Colonic mucosa (tissue), 4 donors: ENCODE results near the gene PPL. TPM values are rescaled to one million over a fixed set of nuclear protein-coding genes. Genes with fewer than 3 reads are reported as not detected.

Experiments used
- DNase-seq: peaks from one replicate; pipeline ENCODE4 v3.0.0-alpha.2; 2020
- H3K27ac ChIP-seq: fragments of 200-600 bp; one replicate; pipeline ENCODE4 v1.8.0; 2021
- H3K27me3 ChIP-seq: fragments of 200-600 bp; one replicate; pipeline ENCODE4 v1.8.0; 2021
- H3K36me3 ChIP-seq: fragments of 200-600 bp; one replicate; pipeline ENCODE4 v1.8.0; 2021
- H3K4me1 ChIP-seq: fragments of 200-600 bp; one replicate; pipeline ENCODE4 v1.8.0; 2021; ENCODE audit warnings: mild to moderate bottlenecking
- H3K4me3 ChIP-seq: fragments of 200-600 bp; one replicate; pipeline ENCODE4 v1.8.0; 2021
- H3K9ac ChIP-seq, 2 donors: one replicate each; pipeline ENCODE4 v1.7.0; 2013; ENCODE audit warnings: control low read depth in 2 of 2, low read depth in 2 of 2, low read length in 2 of 2
- H3K9me3 ChIP-seq: fragments of 200-600 bp; one replicate; pipeline ENCODE4 v1.8.0; 2021
- CTCF ChIP-seq: fragments of 200-600 bp; IDR thresholded peaks from one replicate; pipeline ENCODE4 v1.8.0; 2022; ENCODE audit warnings: antibody characterized with exemption, mild to moderate bottlenecking
- intact Hi-C: fragments of 100-400 bp; cut with DNase I; formaldehyde crosslinking; loops from one replicate; pipeline ENCODE4 v1.14.1; 2022
- total RNA-seq, 2 donors: library from RNA; stranded (reverse); fragmentation: NEBNext Ultra II Directional in 1 of 2; extraction: Animal tissue kit (Norgen Biotek cat#: 25700) in 1 of 2; gene quantifications; one replicate each; pipeline ENCODE4 v1.2.1, GENCODE V29; 2021
- donor health status: healthy.
- donor health status: DM: no; HTN: no; CAD: no.
- donor health status: DM: no; HTN: no; CAD: no.

PPL gene
- total RNA-seq, 2 donors from 2014 or later = 11.5 to 14.1 TPM

DNA sequence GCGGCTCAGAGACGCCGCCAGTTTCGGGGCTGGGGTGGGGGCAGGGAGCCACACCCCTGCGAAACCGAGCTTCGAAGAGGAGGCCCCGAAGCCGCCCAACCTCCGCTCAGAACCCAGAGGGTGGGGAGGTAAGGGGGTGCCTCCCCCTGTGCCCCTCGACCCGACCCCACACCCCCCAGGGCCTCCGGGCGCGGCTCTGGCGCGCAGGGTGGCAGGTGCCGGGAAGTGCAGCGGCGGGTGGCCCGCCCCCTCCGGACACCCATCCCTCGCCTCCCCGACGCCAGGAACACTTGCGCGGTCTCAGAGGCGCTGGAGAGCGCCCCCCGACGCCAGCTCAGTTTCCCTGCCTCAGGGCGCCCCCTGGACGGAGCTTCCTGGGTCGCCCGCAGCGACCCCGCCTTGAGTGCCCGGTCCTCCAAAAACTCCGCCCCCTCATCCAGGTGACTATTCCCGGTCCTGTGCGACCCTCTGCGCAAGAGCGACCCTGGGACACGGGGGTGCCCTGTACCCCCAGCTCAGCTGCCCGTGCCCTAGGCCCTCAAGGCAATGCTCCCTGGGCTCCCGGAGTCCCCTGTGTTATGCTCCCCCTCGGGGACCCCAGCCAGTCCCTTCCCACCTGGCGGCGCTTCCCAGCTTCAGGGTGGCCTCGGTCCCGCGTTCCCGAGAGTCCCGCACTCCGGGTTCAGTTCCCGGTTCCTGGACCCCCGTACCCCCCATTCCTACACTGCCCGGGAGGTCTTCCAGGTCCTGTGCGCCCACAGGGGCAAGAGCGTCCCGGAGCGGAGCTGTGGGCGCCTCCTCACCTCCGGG, 562 bp downstream of the PPL start:
- intact Hi-C loops = no loop called here
- peak; percentile 53 for DNase-seq
- Histone ChIP-seq H3K4me3 (peak overlapping the region; percentile 62), H3K9me3 (no peaks in the 10 kb centered on the region), H3K27ac (peak overlapping the region; percentile 59), H3K9ac (peak overlapping the region; percentile 72 to 79), H3K36me3 (no peaks in the 10 kb centered on the region), H3K27me3 (no peaks in the 10 kb centered on the region), H3K4me1 (no peaks in the 10 kb centered on the region)
- TF ChIP-seq CTCF = no peak

DNA sequence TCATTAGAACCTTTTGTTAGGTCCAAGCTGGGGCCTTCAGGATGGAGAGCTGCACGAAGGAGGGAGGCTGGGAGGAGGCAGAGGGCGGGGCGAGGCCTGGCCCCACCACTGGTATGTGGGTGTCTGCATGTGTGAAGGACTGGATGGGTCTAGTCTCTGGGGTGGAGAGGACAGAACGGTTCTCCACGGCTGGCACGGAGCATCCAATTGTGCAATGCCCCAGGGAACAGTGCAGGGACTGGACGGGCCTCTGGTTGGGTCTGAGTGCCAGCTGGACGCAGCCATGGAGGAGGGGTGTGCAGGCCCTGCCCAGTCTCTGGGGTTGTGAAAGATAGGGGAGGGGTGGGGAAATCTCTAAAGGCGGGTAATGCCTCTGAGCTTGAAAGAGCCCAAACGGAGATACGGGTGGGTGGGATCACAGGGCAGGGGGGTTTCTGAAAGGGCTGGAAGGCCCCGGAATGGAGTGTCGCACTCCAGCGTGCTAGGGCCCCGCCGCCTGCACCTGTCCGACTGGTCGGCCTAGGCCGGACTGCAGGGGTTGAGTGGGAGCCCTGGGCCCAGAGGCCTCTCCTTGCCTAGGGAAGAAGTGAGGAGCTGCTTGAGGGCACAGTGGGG, 1.6 kb downstream of the PPL start:
- no peak overlapping the region for H3K9ac ChIP-seq
- no peaks in the 10 kb centered on the region for H3K9me3 ChIP-seq
- DNase-seq = peak; percentile 70
- TF ChIP-seq CTCF = no peak
- H3K27me3 ChIP-seq = no peaks in the 10 kb centered on the region
- intact Hi-C loops = no loop called here
- no peak overlapping the region for H3K27ac ChIP-seq
- no peaks in the 10 kb centered on the region for H3K36me3 ChIP-seq
- H3K4me3 ChIP-seq = peak overlapping the region; percentile 62
- H3K4me1 ChIP-seq = no peaks in the 10 kb centered on the region

DNA sequence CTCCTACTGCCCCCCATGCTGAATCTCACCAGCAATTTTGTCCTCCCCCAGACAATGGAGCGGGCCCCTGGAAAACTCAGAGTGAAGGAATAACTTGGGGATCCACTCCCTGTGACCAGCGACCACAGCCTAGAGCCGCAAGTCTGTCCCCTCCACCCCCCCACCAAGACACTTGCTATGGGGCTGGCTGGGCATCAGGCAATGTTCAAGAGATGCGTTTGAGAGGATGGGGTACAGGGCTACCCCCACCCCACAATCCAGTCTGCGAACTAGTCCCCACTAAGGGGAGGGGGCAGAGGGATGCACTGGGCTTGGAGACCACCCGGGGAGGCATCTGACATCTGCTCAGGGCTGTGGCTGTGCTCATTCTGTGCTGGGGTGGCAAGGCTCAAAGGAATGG, 2.4 kb downstream of the PPL start:
- no peak overlapping the region for H3K9ac ChIP-seq
- no peaks in the 10 kb centered on the region for H3K9me3 ChIP-seq
- no peak for TF ChIP-seq CTCF

GRCh38 chr16:4933871-4934395, 3.0 kb downstream of the PPL start:
- Histone ChIP-seq H3K36me3 (no peaks in the 10 kb centered on the region), H3K27me3 (no peaks in the 10 kb centered on the region), H3K27ac (no peak overlapping the region), H3K4me1 (no peaks in the 10 kb centered on the region), H3K9ac (no peak overlapping the region), H3K4me3 (no peak overlapping the region), H3K9me3 (no peaks in the 10 kb centered on the region)
- intact Hi-C loops = no loop called here
- TF ChIP-seq CTCF = no peak
- no peak for DNase-seq

More for the DNA sequence above, 2.4 kb downstream of the PPL start:
- DNase-seq = no peak
- Histone ChIP-seq H3K4me3 (no peak overlapping the region), H3K4me1 (no peaks in the 10 kb centered on the region), H3K27me3 (no peaks in the 10 kb centered on the region), H3K36me3 (no peaks in the 10 kb centered on the region), H3K27ac (no peak overlapping the region)
- intact Hi-C loops = no loop called here

- intact Hi-C loops = no loop called here
- Histone ChIP-seq H3K4me3 (no peak overlapping the region), H3K9ac (no peak overlapping the region), H3K27ac (no peak overlapping the region), H3K9me3 (no peaks in the 10 kb centered on the region), H3K4me1 (no peaks in the 10 kb centered on the region), H3K36me3 (no peaks in the 10 kb centered on the region), H3K27me3 (no peaks in the 10 kb centered on the region)
- DNase-seq = no peak
- TF ChIP-seq CTCF = no peak
Observed at GRCh38 chr16:4933433-4933832, 3.5 kb downstream of the PPL start.
